Liver (tissue), 9 donors: Measurements from ENCODE around the gene HTR2A. TPM values are rescaled to one million over a fixed set of nuclear protein-coding genes. Genes with fewer than 3 reads are reported as not detected.

Experiments
- DNase-seq: peaks from one replicate; pipeline ENCODE4 v3.0.0-alpha.2; 2017; ENCODE audit warnings: low spot score
- H3K27ac ChIP-seq, 2 donors: one replicate each; pipeline ENCODE4 v1.7.0; 2013; ENCODE audit warnings: inconsistent platforms in 2 of 2, low read length in 2 of 2, control low read depth in 1 of 2, low read depth in 1 of 2, mild to moderate bottlenecking in 1 of 2
- H3K27me3 ChIP-seq, 4 donors: one replicate each; pipeline versions ENCODE4 v1.6.1 to v1.7.0; 2013; ENCODE audit warnings: low read length in 3 of 4, inconsistent platforms in 1 of 4, mild to moderate bottlenecking in 1 of 4, moderate library complexity in 1 of 4; ENCODE audit not compliant: control insufficient read depth in 4 of 4, insufficient read depth in 4 of 4
- H3K36me3 ChIP-seq, 4 donors: one replicate each; pipeline versions ENCODE4 v1.6.1 to v1.7.0; 2013; ENCODE audit warnings: low read length in 3 of 4, mild to moderate bottlenecking in 3 of 4, low read depth in 1 of 4, moderate library complexity in 1 of 4; ENCODE audit not compliant: control insufficient read depth in 4 of 4, insufficient read depth in 3 of 4
- H3K4me1 ChIP-seq, 4 donors: one replicate each; pipeline versions ENCODE4 v1.6.1 to v1.7.0; 2013; ENCODE audit warnings: low read length in 3 of 4, mild to moderate bottlenecking in 3 of 4, moderate library complexity in 1 of 4; ENCODE audit not compliant: control insufficient read depth in 4 of 4, insufficient read depth in 4 of 4
- H3K4me3 ChIP-seq, 3 donors: one replicate each; pipeline versions ENCODE4 v1.6.1 to v1.7.0; 2013; ENCODE audit warnings: low read length in 3 of 3, control low read depth in 1 of 3, low read depth in 1 of 3, mild to moderate bottlenecking in 1 of 3
- H3K9ac ChIP-seq, 2 donors: one replicate each; pipeline ENCODE4 v1.7.0; 2013; ENCODE audit warnings: low read length in 2 of 2, mild to moderate bottlenecking in 2 of 2, moderate library complexity in 2 of 2, control low read depth in 1 of 2, low read depth in 1 of 2
- H3K9me3 ChIP-seq, 4 donors: one replicate each; pipeline versions ENCODE4 v1.6.1 to v1.7.0; 2013; ENCODE audit warnings: low read length in 3 of 4; ENCODE audit not compliant: control insufficient read depth in 4 of 4
- CTCF ChIP-seq: fragments of 150-350 bp; IDR thresholded peaks from 2 replicates; pipeline ENCODE4 v1.5.1; 2017; ENCODE audit warnings: improper control_type of control experiment, low read depth, low read length; ENCODE audit not compliant: missing input control
- FOXA2 ChIP-seq: IDR thresholded peaks from 2 replicates; pipeline ENCODE4 v1.6.1; 2016; ENCODE audit warnings: antibody characterized with exemption
- GABPA ChIP-seq, 2 donors: IDR thresholded peaks in 1 of 2; conservative IDR thresholded peaks in 1 of 2; 2 replicates each; pipeline ENCODE4 v1.6.1; 2016; ENCODE audit warnings: antibody characterized with exemption in 2 of 2, mild to moderate bottlenecking in 1 of 2, moderate library complexity in 1 of 2
- HNF4A ChIP-seq, 2 donors: conservative IDR thresholded peaks; 2 replicates each; pipeline ENCODE4 v1.6.1; 2016; ENCODE audit warnings: antibody characterized with exemption in 2 of 2, mild to moderate bottlenecking in 2 of 2
- HNF4G ChIP-seq: IDR thresholded peaks from 2 replicates; pipeline ENCODE4 v1.6.1; 2016; ENCODE audit warnings: antibody characterized with exemption
- JUND ChIP-seq, 2 donors: IDR thresholded peaks; 2 replicates each; pipeline ENCODE4 v1.6.1; 2016; ENCODE audit warnings: antibody characterized with exemption in 2 of 2
- MAX ChIP-seq: IDR thresholded peaks from 2 replicates; pipeline ENCODE4 v1.6.1; 2016; ENCODE audit warnings: antibody characterized with exemption
- RXRA ChIP-seq, 2 donors: IDR thresholded peaks; 2 replicates each; pipeline ENCODE4 v1.6.1; 2017 to 2018; ENCODE audit warnings: antibody characterized with exemption in 2 of 2, mild to moderate bottlenecking in 1 of 2
- SP1 ChIP-seq: IDR thresholded peaks from 2 replicates; pipeline ENCODE4 v1.6.1; 2018; ENCODE audit warnings: antibody characterized with exemption, mild to moderate bottlenecking
- TAF1 ChIP-seq: conservative IDR thresholded peaks from 2 replicates; pipeline ENCODE4 v1.6.1; 2016; ENCODE audit warnings: antibody characterized with exemption, mild to moderate bottlenecking
- ZBTB33 ChIP-seq: IDR thresholded peaks from 2 replicates; pipeline ENCODE4 v1.6.1; 2016; ENCODE audit warnings: antibody characterized with exemption
- WGBS: extraction: QIAGEN DNeasy Blood & Tissue Kit; methylation state at CpG from one replicate; pipeline ENCODE4 v1.1.7; 2013; 5-methylcytosine and 5-hydroxymethylcytosine counted together
- polyA plus RNA-seq, 2 donors: library from polyadenylated mRNA; stranded (reverse) in 1 of 2; unstranded in 1 of 2; fragments of 200-250 nt in 1 of 2; fragments of >200 nt in 1 of 2; fragmentation: Nextera tagmentation in 1 of 2; extraction: Ambion mirVana in 1 of 2; gene quantifications; one replicate each; pipeline versions ENCODE4 v1.2.1 to v1.2.3, GENCODE V29; 2013 to 2015
- total RNA-seq, 2 donors: library from RNA; depleted of rRNA; stranded (reverse); fragments of >200 nt; gene quantifications; one replicate each; pipeline ENCODE4 v1.2.3, GENCODE V29; 2014
- TF ChIP-seq, protein P1 (sequence below): IDR thresholded peaks from 2 replicates; pipeline ENCODE4 v1.6.1; 2016; ENCODE audit warnings: antibody characterized with exemption, mild to moderate bottlenecking
- donor health status: healthy.
- donor health status: healthy.
- donor health status: healthy.
- donor health status: healthy.
- donor health status: healthy.

The HTR2A gene
- total and polyA plus RNA-seq, 4 donors, result under 0.01 to 0.19 (median 0.19) TPM; not detected in 1

DNA sequence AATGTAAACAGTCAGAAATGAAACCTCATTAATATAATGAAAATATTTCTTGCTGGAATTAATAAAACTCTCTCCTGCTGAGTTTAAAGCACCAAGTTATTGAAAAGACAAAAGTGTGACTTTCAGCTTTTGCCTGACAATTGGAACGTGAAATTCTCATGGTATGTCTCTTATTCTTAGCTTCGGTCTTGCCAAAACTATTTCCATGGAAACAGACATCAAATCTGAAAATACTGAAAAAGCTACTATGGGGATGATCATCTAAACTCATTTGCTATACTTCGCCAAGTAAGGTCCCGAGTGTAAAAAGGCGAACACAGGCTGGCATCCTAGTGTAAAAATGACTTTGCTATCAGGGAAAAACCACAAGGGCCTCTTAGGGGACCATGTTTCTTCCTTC is 22.8 kb downstream of the HTR2A start:
- Histone ChIP-seq H3K27me3 (no peaks in the 10 kb centered on the region), H3K9ac (no peak overlapping the region), H3K27ac (no peak overlapping the region), H3K4me3 (no peak overlapping the region), H3K4me1 (no peaks in the 10 kb centered on the region), H3K36me3 (no peaks in the 10 kb centered on the region), H3K9me3 (no peaks in the 10 kb centered on the region)
- TF ChIP-seq HNF4A (conservative IDR thresholded peaks at IDR 0.05), result no peak
- no peak for TF ChIP-seq FOXA2
- no peak for TF ChIP-seq CTCF
- TF ChIP-seq TAF1, result no peak
- TF ChIP-seq, protein P1, sequence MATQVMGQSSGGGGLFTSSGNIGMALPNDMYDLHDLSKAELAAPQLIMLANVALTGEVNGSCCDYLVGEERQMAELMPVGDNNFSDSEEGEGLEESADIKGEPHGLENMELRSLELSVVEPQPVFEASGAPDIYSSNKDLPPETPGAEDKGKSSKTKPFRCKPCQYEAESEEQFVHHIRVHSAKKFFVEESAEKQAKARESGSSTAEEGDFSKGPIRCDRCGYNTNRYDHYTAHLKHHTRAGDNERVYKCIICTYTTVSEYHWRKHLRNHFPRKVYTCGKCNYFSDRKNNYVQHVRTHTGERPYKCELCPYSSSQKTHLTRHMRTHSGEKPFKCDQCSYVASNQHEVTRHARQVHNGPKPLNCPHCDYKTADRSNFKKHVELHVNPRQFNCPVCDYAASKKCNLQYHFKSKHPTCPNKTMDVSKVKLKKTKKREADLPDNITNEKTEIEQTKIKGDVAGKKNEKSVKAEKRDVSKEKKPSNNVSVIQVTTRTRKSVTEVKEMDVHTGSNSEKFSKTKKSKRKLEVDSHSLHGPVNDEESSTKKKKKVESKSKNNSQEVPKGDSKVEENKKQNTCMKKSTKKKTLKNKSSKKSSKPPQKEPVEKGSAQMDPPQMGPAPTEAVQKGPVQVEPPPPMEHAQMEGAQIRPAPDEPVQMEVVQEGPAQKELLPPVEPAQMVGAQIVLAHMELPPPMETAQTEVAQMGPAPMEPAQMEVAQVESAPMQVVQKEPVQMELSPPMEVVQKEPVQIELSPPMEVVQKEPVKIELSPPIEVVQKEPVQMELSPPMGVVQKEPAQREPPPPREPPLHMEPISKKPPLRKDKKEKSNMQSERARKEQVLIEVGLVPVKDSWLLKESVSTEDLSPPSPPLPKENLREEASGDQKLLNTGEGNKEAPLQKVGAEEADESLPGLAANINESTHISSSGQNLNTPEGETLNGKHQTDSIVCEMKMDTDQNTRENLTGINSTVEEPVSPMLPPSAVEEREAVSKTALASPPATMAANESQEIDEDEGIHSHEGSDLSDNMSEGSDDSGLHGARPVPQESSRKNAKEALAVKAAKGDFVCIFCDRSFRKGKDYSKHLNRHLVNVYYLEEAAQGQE, result no peak
- no peak for TF ChIP-seq RXRA (IDR thresholded peaks at IDR 0.05)
- no peak for TF ChIP-seq HNF4G
- no peak for TF ChIP-seq GABPA (IDR thresholded peaks at IDR 0.05 in 1 of 2, conservative IDR thresholded peaks at IDR 0.05 in 1 of 2)
- DNase-seq, result no peak
- 91% methylated on average over 5 of the region's 5 CpGs for WGBS

DNA sequence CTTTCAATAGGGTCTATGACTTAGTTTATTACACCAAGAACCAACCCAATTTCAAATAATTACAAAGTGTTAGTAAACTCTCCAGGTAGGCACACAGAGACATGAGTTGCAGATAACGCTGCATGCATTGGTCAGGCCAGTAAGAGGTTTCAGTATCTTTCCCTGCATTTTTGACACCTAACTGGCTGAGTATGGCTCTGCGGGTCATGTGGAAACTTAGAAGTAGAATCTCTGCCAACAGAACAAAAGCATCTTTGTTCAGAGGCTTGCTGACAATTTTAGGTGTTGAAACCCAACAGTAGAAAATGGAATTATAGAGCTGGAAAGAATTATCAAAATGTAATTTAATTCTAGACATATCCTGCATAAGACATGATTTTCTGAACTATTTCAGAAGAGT is 25.3 kb downstream of the HTR2A start:
- no peaks in the 10 kb centered on the region for H3K4me1 ChIP-seq
- H3K4me3 ChIP-seq, result no peak overlapping the region
- WGBS, result 87% methylated on average over 2 of the region's 2 CpGs
- TF ChIP-seq MAX, result no peak
- no peak overlapping the region for H3K9ac ChIP-seq
- H3K27ac ChIP-seq, result no peak overlapping the region
- H3K9me3 ChIP-seq, result no peaks in the 10 kb centered on the region
- no peak for DNase-seq
- H3K36me3 ChIP-seq, result no peaks in the 10 kb centered on the region
- no peaks in the 10 kb centered on the region for H3K27me3 ChIP-seq

DNA sequence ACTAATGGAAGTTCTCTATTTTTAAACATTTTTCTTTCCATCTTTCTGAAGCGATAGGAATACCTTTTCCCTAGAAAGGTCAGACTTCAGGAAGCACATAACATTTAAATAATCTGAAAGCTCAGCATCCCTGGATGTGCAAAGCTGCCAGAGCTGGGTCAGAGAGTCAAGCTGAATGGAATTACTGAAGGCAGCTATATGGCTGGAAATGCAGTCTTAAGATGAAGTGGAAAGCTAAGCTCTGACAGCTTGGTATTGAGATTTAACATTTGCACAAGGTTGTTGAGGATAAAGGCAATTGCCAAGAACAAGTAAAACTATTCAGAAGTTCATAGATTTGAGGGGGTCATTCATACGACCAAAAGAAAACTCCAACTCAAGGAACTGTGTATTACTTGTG is 28.8 kb downstream of the HTR2A start:
- H3K9me3 ChIP-seq, result no peaks in the 10 kb centered on the region
- no peak overlapping the region for H3K9ac ChIP-seq
- H3K4me3 ChIP-seq, result no peak overlapping the region
- no peaks in the 10 kb centered on the region for H3K4me1 ChIP-seq
- DNase-seq, result no peak
- no peaks in the 10 kb centered on the region for H3K36me3 ChIP-seq
- H3K27ac ChIP-seq, result no peak overlapping the region
- H3K27me3 ChIP-seq, result no peaks in the 10 kb centered on the region
- TF ChIP-seq ZBTB33 (no peak), HNF4G (no peak), JUND (IDR thresholded peaks at IDR 0.05) (no peak), SP1 (no peak)
- 82% methylated on average over 2 of the region's 2 CpGs for WGBS
